A549 (cell line): ENCODE measurements around the gene THADA. TPM values are rescaled to one million over a fixed set of nuclear protein-coding genes. Genes with fewer than 3 reads are reported as not detected.

ENCODE experiments used
- ATAC-seq, 2 experiments: fragments of 200-7000 bp in 1 of 2; fragments of >200 bp in 1 of 2; cut with Nextera tagmentation in 1 of 2; cut with Tn5 transposase in 1 of 2; 3 replicates each; pipeline versions ENCODE4 v1.8.0 to v1.9.1; 2018 to 2020; ENCODE audit warnings: mild to moderate bottlenecking in 1 of 2, moderate library complexity in 1 of 2
- CTCF ChIA-PET: fragments of 300-600 bp; sonication (Branson Sonifier 250); formaldehyde crosslinking; extraction: SDS; loops from one replicate; lab custom pipeline; 2021; ENCODE audit warnings: antibody characterized with exemption, inconsistent platforms; lab: Yijun Ruan, JAX
- POLR2A ChIA-PET: fragments of 350-600 bp; formaldehyde crosslinking; extraction: SDS; loops from one replicate; lab custom pipeline; 2021; ENCODE audit warnings: antibody characterized with exemption, inconsistent platforms; lab: Yijun Ruan, JAX
- DNase-seq, 2 experiments: peaks; one replicate each; pipeline versions ENCODE4 v3.0.0 to v3.0.0-alpha.2; 2011 to 2016; ENCODE audit warnings: low read depth in 1 of 2, low spot score in 1 of 2
- FAIRE-seq: peaks from 2 replicates; lab custom pipeline; 2011; peaks lifted over from hg19 to GRCh38; lab: Jason Lieb, UNC
- H3K27ac ChIP-seq, 2 experiments: fragments of >200 bp; sonication (Bioruptor Twin); formaldehyde crosslinking; 3 replicates each; pipeline ENCODE4 v1.5.1; 2016 to 2017
- H3K4me1 ChIP-seq: fragments of >200 bp; sonication (Bioruptor Twin); formaldehyde crosslinking; 3 replicates; pipeline ENCODE4 v1.6.1; 2016
- H3K4me2 ChIP-seq: fragments of >200 bp; sonication (Bioruptor Twin); formaldehyde crosslinking; 3 replicates; pipeline ENCODE4 v1.6.1; 2016
- H3K4me3 ChIP-seq: fragments of >200 bp; sonication (Bioruptor Twin); formaldehyde crosslinking; 3 replicates; pipeline ENCODE4 v1.5.1; 2016
- H3K9me3 ChIP-seq: fragments of >200 bp; sonication (Bioruptor Twin); formaldehyde crosslinking; 3 replicates; pipeline ENCODE4 v1.6.1; 2016
- CBX8 ChIP-seq: fragments of 200-600 bp; sonication (generic); IDR thresholded peaks from 2 replicates; pipeline ENCODE4 v1.6.1; 2016
- CEBPB ChIP-seq, 2 experiments: fragments of >200 bp in 1 of 2; sonication (Bioruptor Twin) in 1 of 2; formaldehyde crosslinking in 1 of 2; IDR thresholded peaks; 2 replicates each; pipeline ENCODE4 v1.6.1; 2012 to 2016
- EHMT2 ChIP-seq: fragments of 200-600 bp; sonication (generic); IDR thresholded peaks from 2 replicates; pipeline ENCODE4 v1.6.1; 2016; ENCODE audit warnings: antibody characterized with exemption, low read depth, mild to moderate bottlenecking, moderate library complexity
- EP300 ChIP-seq, 2 experiments: fragments of >200 bp; sonication (Bioruptor Twin); formaldehyde crosslinking; IDR thresholded peaks; 2 replicates in 1 of 2; 3 replicates in 1 of 2; pipeline ENCODE4 v1.6.1; 2016 to 2017
- ESRRA ChIP-seq: fragments of 150-350 bp; IDR thresholded peaks from 2 replicates; pipeline ENCODE4 v1.6.1; 2014; ENCODE audit warnings: mild to moderate bottlenecking, low read length, borderline replicate concordance
- KDM1A ChIP-seq: fragments of 200-600 bp; sonication (generic); IDR thresholded peaks from 2 replicates; pipeline ENCODE4 v1.6.1; 2016; ENCODE audit warnings: low read depth, mild to moderate bottlenecking
- KDM5A ChIP-seq: fragments of 200-600 bp; sonication (generic); IDR thresholded peaks from 2 replicates; pipeline ENCODE4 v1.6.1; 2016; ENCODE audit warnings: antibody characterized with exemption, mild to moderate bottlenecking
- MAFK ChIP-seq: fragments of 450-650 bp; IDR thresholded peaks from 2 replicates; pipeline ENCODE4 v1.6.1; 2014; ENCODE audit not compliant: partially characterized antibody
- MYC ChIP-seq: IDR thresholded peaks from 2 replicates; pipeline ENCODE4 v1.6.1; 2012; ENCODE audit warnings: mild to moderate bottlenecking, inconsistent platforms, low read length, improper control_type of control experiment, borderline replicate concordance
- PHF8 ChIP-seq: fragments of 200-600 bp; sonication (generic); IDR thresholded peaks from 2 replicates; pipeline ENCODE4 v1.6.1; 2016; ENCODE audit warnings: low read depth, mild to moderate bottlenecking, antibody characterized with exemption, moderate library complexity, borderline replicate concordance
- POLR2AphosphoS2 ChIP-seq: conservative IDR thresholded peaks from 2 replicates; pipeline ENCODE4 v1.6.1; 2012; ENCODE audit warnings: low read length, improper control_type of control experiment, inconsistent platforms
- RNF2 ChIP-seq: fragments of 200-600 bp; sonication (generic); IDR thresholded peaks from 2 replicates; pipeline ENCODE4 v1.6.1; 2016; ENCODE audit warnings: low read depth, mild to moderate bottlenecking, antibody characterized with exemption, moderate library complexity, borderline replicate concordance
- ZNF302 ChIP-seq: fragments of 250-450 bp; sonication (Bioruptor Pico); IDR thresholded peaks from 2 replicates; pipeline ENCODE4 v1.9.0; 2021; ENCODE audit warnings: inconsistent platforms, mild to moderate bottlenecking, moderate library complexity
- WGBS: methylation state at CpG from one replicate; pipeline ENCODE4 v1.1.6; 2017; ENCODE audit errors: missing lambda C conversion rate; 5-methylcytosine and 5-hydroxymethylcytosine counted together
- polyA plus RNA-seq, 4 experiments: library from polyadenylated mRNA; depleted of rRNA in 3 of 4; stranded (reverse); fragments of >200 nt; fragmentation: RNase III in 1 of 4; extraction: RNeasy Plus Mini Kit Qiagen cat#74134 plus additional on column Dnase treatment in 1 of 4; gene quantifications; 2 replicates in 3 of 4; 3 replicates in 1 of 4; pipeline ENCODE4 v1.2.3, GENCODE V29; 2011 to 2017
- TF ChIP-seq, protein P1 (sequence below): fragments of 200-600 bp; sonication (generic); IDR thresholded peaks from 2 replicates; pipeline ENCODE4 v1.6.1; 2016; ENCODE audit warnings: antibody characterized with exemption, mild to moderate bottlenecking, moderate library complexity
- TF ChIP-seq, protein P2 (sequence below): fragments of >200 bp; sonication (Bioruptor Twin); formaldehyde crosslinking; IDR thresholded peaks from 3 replicates; pipeline ENCODE4 v1.6.1; 2016
- TF ChIP-seq, protein P3 (sequence below): fragments of >200 bp; sonication (Bioruptor Twin); formaldehyde crosslinking; IDR thresholded peaks from 2 replicates; pipeline ENCODE4 v1.6.1; 2016
- TF ChIP-seq, protein P4 (sequence below): IDR thresholded peaks from 2 replicates; pipeline ENCODE4 v1.6.1; 2012
- TF ChIP-seq, protein P5 (sequence below): fragments of >200 bp; sonication (Bioruptor Twin); formaldehyde crosslinking; IDR thresholded peaks from 3 replicates; pipeline ENCODE4 v1.5.1; 2016

THADA gene
- polyA plus RNA-seq, 2 of the 4 experiments (the other 2 are of a cell fraction), result 21.8 to 37.9 TPM

DNA sequence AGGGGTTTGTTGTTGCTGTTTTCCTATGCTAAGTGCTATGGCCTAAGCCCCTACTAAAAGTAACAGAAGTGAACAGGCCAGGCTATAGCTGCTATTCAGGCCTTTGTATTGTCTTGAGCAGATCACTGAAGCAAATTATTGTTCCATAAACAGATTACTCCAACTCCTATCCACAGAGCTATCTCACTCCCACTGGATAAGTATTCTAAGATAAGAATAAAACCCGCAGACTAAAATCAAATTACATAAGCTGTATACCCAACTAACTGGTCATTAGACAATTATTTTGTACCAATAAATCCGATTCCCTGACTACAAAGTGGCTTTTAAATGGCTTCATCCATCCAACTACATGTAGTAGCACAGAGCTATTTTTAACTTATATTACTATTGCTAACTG, 74.3 kb downstream of the THADA start:
- DNase-seq, result no peak
- H3K4me3 ChIP-seq, result no peak overlapping the region
- no peak overlapping the region for H3K27ac ChIP-seq
- H3K4me1 ChIP-seq, result peaks cover 15% of the 10 kb centered on the region
- TF ChIP-seq EP300 (IDR thresholded peaks at IDR 0.05) (no peak), PHF8 (no peak), KDM1A (no peak), EHMT2 (no peak), RNF2 (no peak), CEBPB (IDR thresholded peaks at IDR 0.05) (no peak), POLR2AphosphoS2 (no peak), KDM5A (no peak), MYC (no peak), CBX8 (no peak), ESRRA (no peak)
- TF ChIP-seq, protein P1, sequence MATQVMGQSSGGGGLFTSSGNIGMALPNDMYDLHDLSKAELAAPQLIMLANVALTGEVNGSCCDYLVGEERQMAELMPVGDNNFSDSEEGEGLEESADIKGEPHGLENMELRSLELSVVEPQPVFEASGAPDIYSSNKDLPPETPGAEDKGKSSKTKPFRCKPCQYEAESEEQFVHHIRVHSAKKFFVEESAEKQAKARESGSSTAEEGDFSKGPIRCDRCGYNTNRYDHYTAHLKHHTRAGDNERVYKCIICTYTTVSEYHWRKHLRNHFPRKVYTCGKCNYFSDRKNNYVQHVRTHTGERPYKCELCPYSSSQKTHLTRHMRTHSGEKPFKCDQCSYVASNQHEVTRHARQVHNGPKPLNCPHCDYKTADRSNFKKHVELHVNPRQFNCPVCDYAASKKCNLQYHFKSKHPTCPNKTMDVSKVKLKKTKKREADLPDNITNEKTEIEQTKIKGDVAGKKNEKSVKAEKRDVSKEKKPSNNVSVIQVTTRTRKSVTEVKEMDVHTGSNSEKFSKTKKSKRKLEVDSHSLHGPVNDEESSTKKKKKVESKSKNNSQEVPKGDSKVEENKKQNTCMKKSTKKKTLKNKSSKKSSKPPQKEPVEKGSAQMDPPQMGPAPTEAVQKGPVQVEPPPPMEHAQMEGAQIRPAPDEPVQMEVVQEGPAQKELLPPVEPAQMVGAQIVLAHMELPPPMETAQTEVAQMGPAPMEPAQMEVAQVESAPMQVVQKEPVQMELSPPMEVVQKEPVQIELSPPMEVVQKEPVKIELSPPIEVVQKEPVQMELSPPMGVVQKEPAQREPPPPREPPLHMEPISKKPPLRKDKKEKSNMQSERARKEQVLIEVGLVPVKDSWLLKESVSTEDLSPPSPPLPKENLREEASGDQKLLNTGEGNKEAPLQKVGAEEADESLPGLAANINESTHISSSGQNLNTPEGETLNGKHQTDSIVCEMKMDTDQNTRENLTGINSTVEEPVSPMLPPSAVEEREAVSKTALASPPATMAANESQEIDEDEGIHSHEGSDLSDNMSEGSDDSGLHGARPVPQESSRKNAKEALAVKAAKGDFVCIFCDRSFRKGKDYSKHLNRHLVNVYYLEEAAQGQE, result no peak
- TF ChIP-seq, protein P2, sequence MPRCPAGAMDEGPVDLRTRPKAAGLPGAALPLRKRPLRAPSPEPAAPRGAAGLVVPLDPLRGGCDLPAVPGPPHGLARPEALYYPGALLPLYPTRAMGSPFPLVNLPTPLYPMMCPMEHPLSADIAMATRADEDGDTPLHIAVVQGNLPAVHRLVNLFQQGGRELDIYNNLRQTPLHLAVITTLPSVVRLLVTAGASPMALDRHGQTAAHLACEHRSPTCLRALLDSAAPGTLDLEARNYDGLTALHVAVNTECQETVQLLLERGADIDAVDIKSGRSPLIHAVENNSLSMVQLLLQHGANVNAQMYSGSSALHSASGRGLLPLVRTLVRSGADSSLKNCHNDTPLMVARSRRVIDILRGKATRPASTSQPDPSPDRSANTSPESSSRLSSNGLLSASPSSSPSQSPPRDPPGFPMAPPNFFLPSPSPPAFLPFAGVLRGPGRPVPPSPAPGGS, result no peak
- TF ChIP-seq, protein P3, sequence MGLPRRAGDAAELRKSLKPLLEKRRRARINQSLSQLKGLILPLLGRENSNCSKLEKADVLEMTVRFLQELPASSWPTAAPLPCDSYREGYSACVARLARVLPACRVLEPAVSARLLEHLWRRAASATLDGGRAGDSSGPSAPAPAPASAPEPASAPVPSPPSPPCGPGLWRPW, result no peak
- CTCF ChIA-PET, result interaction anchor here (0.8 to 2.0 kb wide), 8 partner anchors 10 to 698 kb away, joined by 3 to 7 read pairs (median 3); no protein-coding TSS in a partner anchor
- POLR2A ChIA-PET, result no interaction called here
- no peak overlapping the region for H3K4me2 ChIP-seq
- FAIRE-seq, result no peak
- WGBS, result 89% methylated on average over 2 of the region's 2 CpGs
- ATAC-seq, result no peak
- H3K9me3 ChIP-seq, result no peaks in the 10 kb centered on the region

DNA sequence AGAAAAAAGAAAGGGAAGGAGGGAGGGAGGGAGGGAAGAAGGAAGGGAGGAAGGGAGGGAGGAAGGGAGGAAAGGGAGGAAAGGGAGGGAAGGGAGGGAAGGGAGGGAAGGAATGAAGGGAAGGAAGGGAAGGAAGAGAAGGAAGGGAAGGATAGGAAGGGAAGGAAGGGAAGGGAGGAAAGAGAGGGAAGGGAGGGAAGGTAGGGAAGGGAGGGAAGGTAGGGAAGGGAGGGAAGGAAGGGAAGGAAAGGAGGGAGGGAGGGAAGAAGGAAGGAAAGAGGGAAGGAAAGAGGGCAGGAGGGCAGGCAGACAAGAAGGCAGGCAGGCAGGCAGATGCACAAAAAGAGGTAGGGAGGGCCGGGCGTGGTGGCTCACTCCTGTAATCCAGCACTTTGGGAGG, 74.9 kb downstream of the THADA start:
- Histone ChIP-seq H3K4me1 (peaks cover 15% of the 10 kb centered on the region), H3K27ac (no peak overlapping the region), H3K4me2 (no peak overlapping the region)
- CTCF ChIA-PET, result interaction anchor here (0.8 to 3.4 kb wide), 8 partner anchors 9 to 693 kb away, joined by 3 to 8 read pairs (median 3); no protein-coding TSS in a partner anchor
- WGBS, result 90% methylated on average over 2 of the region's 2 CpGs
- POLR2A ChIA-PET, result interaction anchor here (0.7 kb wide), 1 partner anchor 20 kb away, joined by 3 read pairs; no protein-coding TSS in a partner anchor
- ATAC-seq (no peak), FAIRE-seq (no peak)
- TF ChIP-seq ZNF302, result no peak
- TF ChIP-seq, protein P4, sequence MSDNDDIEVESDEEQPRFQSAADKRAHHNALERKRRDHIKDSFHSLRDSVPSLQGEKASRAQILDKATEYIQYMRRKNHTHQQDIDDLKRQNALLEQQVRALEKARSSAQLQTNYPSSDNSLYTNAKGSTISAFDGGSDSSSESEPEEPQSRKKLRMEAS, result no peak
- TF ChIP-seq, all 56 proteins: peak for 0
- Histone ChIP-seq H3K4me3 (no peak overlapping the region), H3K9me3 (no peaks in the 10 kb centered on the region)
- no peak for DNase-seq

DNA sequence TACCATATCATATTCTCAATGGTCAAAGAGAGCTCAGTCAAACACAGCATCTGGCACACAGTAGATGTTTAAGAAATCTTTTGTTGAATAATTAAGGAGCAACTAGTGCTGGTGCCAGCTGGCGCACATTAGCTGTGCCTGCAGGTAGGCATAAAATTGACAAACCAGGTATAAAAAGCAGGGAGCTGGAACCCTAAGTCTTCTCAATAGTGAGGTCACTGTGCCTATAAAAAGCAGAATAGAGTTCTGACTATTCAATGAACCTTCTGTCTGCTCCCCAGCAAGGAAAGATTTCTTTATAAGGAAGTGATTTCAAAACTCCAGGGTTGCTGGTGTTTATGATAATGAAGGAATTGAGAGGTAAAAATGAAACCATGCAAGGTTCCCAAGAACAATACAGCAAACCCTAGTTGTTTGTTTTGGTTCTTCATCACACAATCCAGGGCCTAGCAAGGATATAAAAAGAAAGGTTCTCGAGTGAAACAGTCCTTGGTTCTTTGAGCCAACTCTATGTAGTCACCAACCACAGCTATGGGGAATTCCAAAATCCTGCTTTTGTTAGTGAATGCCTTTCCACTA, 76.1 kb downstream of the THADA start:
- peak in 1 of 2 experiments; percentile 39 for DNase-seq
- ChIA-PET CTCF (interaction anchor here (0.5 to 3.4 kb wide), 7 partner anchors 9 to 692 kb away, joined by 3 to 8 read pairs (median 3); no protein-coding TSS in a partner anchor), POLR2A (interaction anchor here (0.6 kb wide), 1 partner anchor 9 kb away, joined by 3 read pairs; no protein-coding TSS in a partner anchor)
- WGBS, result 53% methylated on average over 2 of the region's 2 CpGs
- Histone ChIP-seq H3K27ac (peak overlapping the region in 1 of 2 experiments; percentile 19; a peak in 1 of 6 replicates), H3K4me1 (peaks cover 15% of the 10 kb centered on the region), H3K9me3 (no peaks in the 10 kb centered on the region), H3K4me2 (peak overlapping the region; percentile 17; the same call in 2 of the 3 replicates), H3K4me3 (no peak overlapping the region)
- no peak for FAIRE-seq
- peak in 1 of 2 experiments; percentile 76; a peak in 3 of 6 replicates for ATAC-seq
- TF ChIP-seq, protein P5, sequence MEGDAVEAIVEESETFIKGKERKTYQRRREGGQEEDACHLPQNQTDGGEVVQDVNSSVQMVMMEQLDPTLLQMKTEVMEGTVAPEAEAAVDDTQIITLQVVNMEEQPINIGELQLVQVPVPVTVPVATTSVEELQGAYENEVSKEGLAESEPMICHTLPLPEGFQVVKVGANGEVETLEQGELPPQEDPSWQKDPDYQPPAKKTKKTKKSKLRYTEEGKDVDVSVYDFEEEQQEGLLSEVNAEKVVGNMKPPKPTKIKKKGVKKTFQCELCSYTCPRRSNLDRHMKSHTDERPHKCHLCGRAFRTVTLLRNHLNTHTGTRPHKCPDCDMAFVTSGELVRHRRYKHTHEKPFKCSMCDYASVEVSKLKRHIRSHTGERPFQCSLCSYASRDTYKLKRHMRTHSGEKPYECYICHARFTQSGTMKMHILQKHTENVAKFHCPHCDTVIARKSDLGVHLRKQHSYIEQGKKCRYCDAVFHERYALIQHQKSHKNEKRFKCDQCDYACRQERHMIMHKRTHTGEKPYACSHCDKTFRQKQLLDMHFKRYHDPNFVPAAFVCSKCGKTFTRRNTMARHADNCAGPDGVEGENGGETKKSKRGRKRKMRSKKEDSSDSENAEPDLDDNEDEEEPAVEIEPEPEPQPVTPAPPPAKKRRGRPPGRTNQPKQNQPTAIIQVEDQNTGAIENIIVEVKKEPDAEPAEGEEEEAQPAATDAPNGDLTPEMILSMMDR, result no peak
- no peak for TF ChIP-seq MAFK
- TF ChIP-seq, protein P3, result no peak
